Gastrocnemius medialis (tissue), 4 donors: ENCODE measurements around the gene TECTA.

Source experiments
- POLR2A ChIP-seq, 2 donors: fragments of 450-650 bp; IDR thresholded peaks; one replicate each; pipeline ENCODE4 v1.6.1; 2017; ENCODE audit warnings: antibody characterized with exemption in 2 of 2, mild to moderate bottlenecking in 2 of 2, moderate library complexity in 2 of 2
- TF ChIP-seq, protein P1 (sequence below), 5 experiments: fragments of 450-650 bp in 3 of 5; fragments of 200-600 bp in 2 of 5; sonication (generic) in 2 of 5; IDR thresholded peaks in 4 of 5; conservative IDR thresholded peaks in 1 of 5; 1 replicate in 4 of 5; 2 replicates in 1 of 5; pipeline ENCODE4 v1.5.1; 2016 to 2019; ENCODE audit warnings: antibody characterized with exemption in 5 of 5, mild to moderate bottlenecking in 3 of 5, moderate library complexity in 3 of 5

- TF ChIP-seq, protein P1, sequence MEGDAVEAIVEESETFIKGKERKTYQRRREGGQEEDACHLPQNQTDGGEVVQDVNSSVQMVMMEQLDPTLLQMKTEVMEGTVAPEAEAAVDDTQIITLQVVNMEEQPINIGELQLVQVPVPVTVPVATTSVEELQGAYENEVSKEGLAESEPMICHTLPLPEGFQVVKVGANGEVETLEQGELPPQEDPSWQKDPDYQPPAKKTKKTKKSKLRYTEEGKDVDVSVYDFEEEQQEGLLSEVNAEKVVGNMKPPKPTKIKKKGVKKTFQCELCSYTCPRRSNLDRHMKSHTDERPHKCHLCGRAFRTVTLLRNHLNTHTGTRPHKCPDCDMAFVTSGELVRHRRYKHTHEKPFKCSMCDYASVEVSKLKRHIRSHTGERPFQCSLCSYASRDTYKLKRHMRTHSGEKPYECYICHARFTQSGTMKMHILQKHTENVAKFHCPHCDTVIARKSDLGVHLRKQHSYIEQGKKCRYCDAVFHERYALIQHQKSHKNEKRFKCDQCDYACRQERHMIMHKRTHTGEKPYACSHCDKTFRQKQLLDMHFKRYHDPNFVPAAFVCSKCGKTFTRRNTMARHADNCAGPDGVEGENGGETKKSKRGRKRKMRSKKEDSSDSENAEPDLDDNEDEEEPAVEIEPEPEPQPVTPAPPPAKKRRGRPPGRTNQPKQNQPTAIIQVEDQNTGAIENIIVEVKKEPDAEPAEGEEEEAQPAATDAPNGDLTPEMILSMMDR (IDR thresholded peaks at IDR 0.05 in 4 of 5, conservative IDR thresholded peaks at IDR 0.05 in 1 of 5) = no peak
- no peak for TF ChIP-seq POLR2A (IDR thresholded peaks at IDR 0.05)
These were observed 112.4 kb downstream of the TECTA start for GRCh38 chr11:121213362-121213893.
